ENCODE data around the gene SERPINA10. TPM values are rescaled to one million over a fixed set of nuclear protein-coding genes. Genes with fewer than 3 reads are reported as not detected.
A peak's percentile ranks its signal among the peaks of the same experiment; 100 is the strongest.
"Not testable (repeated sequence)": the region's sequence is repeated elsewhere in the genome, so short reads cannot be mapped to it uniquely, and the experiment has no call there.

The SERPINA10 gene
- total RNA-seq, 1 donor from 2014 or later: not detected

GRCh38 chr14:94291159-94291905 lies 1.7 kb downstream of the SERPINA10 start:
- ATAC-seq: no peak
- no peak for DNase-seq (ENCODE audit: missing footprints)
- intact Hi-C loops (cut with DNase I): no loop called here

GRCh38 chr14:94290197-94290596 lies 2.9 kb downstream of the SERPINA10 start:
- ATAC-seq (no peak), DNase-seq (ENCODE audit: missing footprints) (no peak)
- intact Hi-C loops (cut with DNase I): no loop called here

DNA sequence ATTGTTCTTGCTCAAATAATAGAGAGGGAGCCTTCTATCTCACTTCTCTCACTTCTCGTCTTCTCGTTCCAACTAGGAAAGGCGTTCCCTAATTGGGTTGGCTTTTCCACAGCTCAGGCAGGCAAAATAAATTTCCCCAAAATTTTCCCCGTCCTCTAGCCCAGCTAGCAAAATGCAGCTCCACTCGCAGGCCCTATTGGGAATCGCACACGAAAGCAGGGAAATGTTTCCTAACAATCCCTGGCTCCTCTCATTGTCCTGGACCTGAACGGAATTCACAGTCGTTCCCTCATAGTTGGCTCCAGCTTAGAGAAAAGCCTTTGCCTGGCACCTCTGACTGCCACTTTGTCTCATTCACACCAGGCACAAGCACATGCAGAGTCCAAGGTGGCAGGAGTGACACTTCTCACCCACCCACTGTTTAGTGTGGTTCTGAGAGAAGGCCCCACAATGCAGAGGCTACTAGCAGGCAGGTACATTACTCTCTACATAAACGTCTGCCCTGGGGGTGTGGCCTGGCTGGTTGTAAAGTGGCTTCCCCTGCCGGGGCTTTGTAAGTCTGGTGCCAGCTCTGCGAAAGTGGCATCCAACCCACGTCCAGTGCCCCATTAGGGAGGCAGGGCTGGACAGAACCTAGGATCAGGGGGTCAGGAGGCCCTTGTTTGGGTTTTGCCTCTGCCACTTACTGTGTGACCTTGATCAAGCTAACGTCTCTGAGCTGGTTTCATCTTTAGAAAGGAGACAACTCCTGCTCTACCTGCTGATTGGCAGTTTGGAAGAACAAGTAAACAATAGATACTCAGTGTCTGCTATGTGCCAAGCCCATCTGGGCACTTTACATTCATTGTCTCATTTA lies 4.2 kb downstream of the SERPINA10 start:
- intact Hi-C loops (cut with DNase I): no loop called here
- peak; percentile 45 for ATAC-seq

GRCh38 chr14:94285158-94285557 lies 7.9 kb downstream of the SERPINA10 start:
- DNase-seq (ENCODE audit: missing footprints) (no peak), ATAC-seq (no peak)
- intact Hi-C loops (cut with DNase I): no loop called here

More for the DNA sequence above, 4.2 kb downstream of the SERPINA10 start:
- DNase-seq (ENCODE audit: missing footprints): no peak

- DNase-seq (ENCODE audit: missing footprints) (no peak), ATAC-seq (no peak)
- intact Hi-C loops (cut with DNase I): no loop called here
These were observed 8.8 kb downstream of the SERPINA10 start for GRCh38 chr14:94284221-94284620.

DNA sequence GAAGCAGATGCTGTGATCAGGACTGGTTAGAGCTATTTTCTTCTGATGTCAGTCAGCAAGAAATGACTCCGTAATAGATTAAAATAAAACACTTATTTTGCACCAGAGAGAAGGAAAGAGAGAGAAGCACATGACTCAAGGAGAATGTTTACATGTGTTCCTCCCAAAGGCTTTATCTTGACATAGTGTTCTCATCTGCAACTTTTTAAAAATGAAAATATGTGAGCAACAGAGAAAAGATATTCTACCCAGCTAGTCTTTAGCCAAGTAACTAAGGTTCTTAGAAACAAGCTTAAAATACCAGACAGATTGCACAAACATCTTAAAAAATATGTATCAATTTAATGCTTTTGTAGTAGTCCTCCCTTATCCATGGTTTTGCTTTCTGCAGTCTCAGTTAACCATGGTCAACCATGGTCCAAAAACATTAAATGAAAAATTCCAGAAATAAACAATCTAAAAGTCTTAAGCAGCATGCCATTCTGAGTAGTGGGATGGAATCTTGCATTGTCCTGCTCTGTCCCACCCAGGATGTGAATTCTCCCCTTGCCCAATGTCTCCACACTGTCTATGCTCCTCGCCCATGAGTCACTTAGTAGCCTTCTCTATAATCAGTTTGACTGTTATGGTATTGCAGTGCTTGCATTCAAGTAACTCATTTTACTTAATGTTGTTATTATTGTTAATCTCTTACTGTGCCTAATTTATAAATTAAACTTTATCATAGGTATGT lies 9.9 kb downstream of the SERPINA10 start:
- DNase-seq (ENCODE audit: missing footprints) (no peak), ATAC-seq (no peak)
- intact Hi-C loops (cut with DNase I): no loop called here

DNA sequence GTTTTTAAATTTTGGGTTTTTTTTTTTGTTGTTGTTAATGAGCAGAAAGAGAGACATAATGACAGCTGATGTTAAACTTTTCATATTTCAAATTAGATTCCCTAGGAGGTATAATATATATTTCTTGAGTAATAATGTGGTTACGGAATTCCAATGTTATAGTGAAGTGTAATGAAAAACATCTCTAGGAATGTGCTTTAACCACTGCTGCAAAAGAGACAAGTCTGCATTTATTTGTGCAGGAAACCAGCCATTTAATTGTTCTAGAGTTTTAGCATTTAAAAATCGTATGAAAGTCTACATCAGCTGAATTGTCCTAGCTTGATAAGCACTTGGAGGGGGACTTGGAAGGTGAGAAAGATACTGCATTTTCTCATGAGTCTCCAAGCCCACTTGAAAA lies 14.3 kb downstream of the SERPINA10 start:
- no peak for ATAC-seq
- intact Hi-C loops (cut with DNase I): no loop called here

GRCh38 chr14:94276898-94277561 lies 16.0 kb downstream of the SERPINA10 start:
- ATAC-seq; intact Hi-C loops (cut with DNase I); DNase-seq (ENCODE audit: missing footprints): not testable (repeated sequence)

More for the DNA sequence above, 14.3 kb downstream of the SERPINA10 start:
- DNase-seq (ENCODE audit: missing footprints): no peak

DNA sequence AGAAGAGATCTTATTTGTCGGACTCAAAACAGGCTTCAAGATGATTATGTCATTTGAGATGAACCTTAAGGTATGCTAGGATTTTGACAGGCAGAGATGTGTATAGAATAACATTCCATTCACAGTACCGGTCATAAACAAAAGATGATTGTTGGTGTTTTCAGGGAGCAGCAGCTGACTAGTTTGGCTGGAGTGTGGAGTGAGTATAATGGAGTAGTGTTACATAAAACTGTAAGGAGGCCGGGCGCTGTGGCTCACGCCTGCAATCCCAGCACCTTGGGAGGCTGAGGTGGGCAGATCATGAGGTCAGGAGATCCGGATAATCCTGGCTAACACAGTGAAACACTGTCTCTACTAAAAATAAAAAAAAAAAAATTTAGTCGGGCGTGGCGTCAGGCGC lies 23.9 kb downstream of the SERPINA10 start:
- DNase-seq (ENCODE audit: missing footprints) (no peak), ATAC-seq (no peak)
- intact Hi-C loops (cut with DNase I): no loop called here

DNA sequence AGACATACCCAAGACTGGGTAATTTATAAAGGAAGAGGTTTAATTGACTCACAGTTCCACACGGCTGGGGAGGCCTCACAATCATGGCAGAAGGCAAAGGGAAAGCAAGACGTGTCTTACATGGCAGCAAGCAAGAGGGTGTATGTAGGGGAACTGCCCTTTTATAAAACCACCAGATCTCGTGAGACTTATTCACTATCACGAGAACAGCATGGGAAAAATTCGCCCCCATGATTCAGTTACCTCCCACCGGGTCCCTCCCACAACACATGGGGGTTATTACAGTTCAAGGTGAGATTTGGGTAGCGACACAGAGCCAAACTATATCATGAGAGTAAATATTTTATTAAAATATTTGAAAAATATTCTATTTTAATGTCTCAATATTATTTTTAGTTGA lies 24.5 kb downstream of the SERPINA10 start:
- ATAC-seq; intact Hi-C loops (cut with DNase I); DNase-seq (ENCODE audit: missing footprints): not testable (repeated sequence)

DNA sequence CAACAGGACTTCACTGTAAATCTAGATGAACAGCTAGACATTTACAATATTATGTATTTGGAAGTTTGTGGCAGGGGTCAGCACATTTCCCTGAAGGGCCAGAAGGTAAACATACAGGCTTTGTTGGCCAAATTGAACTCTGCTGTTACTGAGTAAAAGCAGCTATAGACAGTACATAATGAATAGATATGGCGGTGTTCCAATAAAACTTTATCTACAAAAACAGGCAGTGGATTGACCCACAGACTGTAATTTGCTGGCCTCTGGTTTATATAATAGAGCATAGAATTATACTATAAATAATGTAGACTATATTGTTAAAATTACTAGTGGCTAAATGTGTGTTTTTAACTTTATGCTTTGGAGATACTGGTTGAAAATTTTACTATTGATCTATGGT lies 25.7 kb downstream of the SERPINA10 start:
- ATAC-seq: no peak
- DNase-seq (ENCODE audit: missing footprints): no peak
- intact Hi-C loops (cut with DNase I): no loop called here

- ATAC-seq; DNase-seq (ENCODE audit: missing footprints); intact Hi-C loops (cut with DNase I): not testable (repeated sequence)
These were observed 28.9 kb downstream of the SERPINA10 start for GRCh38 chr14:94264195-94264594.

DNA sequence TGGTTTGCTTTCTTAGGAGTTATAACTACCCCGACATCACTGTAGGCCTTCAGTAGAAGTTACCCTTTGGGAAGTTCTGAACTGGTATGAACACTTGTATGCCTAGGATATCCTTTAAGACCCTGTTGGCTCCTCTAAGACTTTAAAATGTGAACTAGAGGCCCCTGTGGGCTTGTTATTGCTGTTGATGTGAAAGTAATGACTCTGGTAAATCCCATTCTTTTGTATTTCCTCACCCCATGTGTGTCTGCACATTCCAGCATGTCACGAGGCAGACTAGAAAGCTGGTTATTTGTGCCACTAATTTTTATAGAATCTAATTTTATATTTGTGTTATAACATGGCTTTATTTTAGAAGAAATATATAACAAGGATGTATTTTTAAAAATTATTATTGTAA lies 48.9 kb downstream of the SERPINA10 start:
- intact Hi-C loops (cut with DNase I): no loop called here
- ATAC-seq: no peak
- DNase-seq (ENCODE audit: missing footprints): no peak

- intact Hi-C loops (cut with DNase I): no loop called here
- no peak for ATAC-seq
These were observed 53.7 kb downstream of the SERPINA10 start for GRCh38 chr14:94239406-94239805.

GRCh38 chr14:94237983-94238382 lies 55.1 kb downstream of the SERPINA10 start:
- intact Hi-C loops (cut with DNase I): no loop called here
- ATAC-seq (no peak), DNase-seq (ENCODE audit: missing footprints) (no peak)

More at GRCh38 chr14:94239406-94239805, 53.7 kb downstream of the SERPINA10 start:
- no peak for DNase-seq (ENCODE audit: missing footprints)

DNA sequence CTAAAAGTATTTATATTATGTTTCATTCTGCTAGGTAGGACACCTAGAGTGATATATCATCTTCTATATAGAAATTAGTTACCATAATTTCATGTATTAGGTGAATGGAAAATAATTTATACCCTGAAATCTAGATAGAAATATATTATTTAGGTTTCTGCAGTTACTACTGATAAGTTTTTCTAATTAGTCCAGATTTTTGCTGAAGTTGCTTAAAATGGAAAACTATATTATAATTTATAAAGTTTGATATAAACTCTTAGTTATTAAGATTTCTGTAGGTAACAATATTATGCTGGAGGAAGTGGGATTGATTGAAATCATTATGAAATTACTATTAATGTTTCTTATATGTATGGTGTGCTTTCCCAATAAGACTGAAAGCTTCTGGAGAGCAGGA lies 56.0 kb downstream of the SERPINA10 start:
- no peak for ATAC-seq
- no peak for DNase-seq (ENCODE audit: missing footprints)
- intact Hi-C loops (cut with DNase I): no loop called here
